Aorta (tissue), 5 donors: ENCODE measurements around the gene ZMIZ1. TPM values are rescaled to one million over a fixed set of nuclear protein-coding genes. Genes with fewer than 3 reads are reported as not detected.
"Not testable (repeated sequence)": the region's sequence is repeated elsewhere in the genome, so short reads cannot be mapped to it uniquely, and the experiment has no call there.

Experiments used
- ATAC-seq: fragments of 200-7000 bp; cut with Tn5 transposase; one replicate; pipeline ENCODE4 v1.9.1; 2022; ENCODE audit warnings: moderate library complexity; ENCODE audit not compliant: low FRiP score
- DNase-seq, 2 donors: peaks; one replicate each; pipeline ENCODE4 v3.0.0-alpha.2; 2020
- H3K27ac ChIP-seq, 2 donors: one replicate each; pipeline ENCODE4 v1.5.1; 2013; ENCODE audit warnings: low read length in 2 of 2, mild to moderate bottlenecking in 2 of 2, moderate library complexity in 2 of 2, control low read depth in 1 of 2, inconsistent platforms in 1 of 2, low read depth in 1 of 2
- H3K27me3 ChIP-seq, 2 donors: one replicate each; pipeline ENCODE4 v1.6.1; 2013; ENCODE audit warnings: control low read depth in 1 of 2, low read length in 1 of 2, mild to moderate bottlenecking in 1 of 2, moderate library complexity in 1 of 2; ENCODE audit not compliant: insufficient read depth in 2 of 2, control insufficient read depth in 1 of 2
- H3K36me3 ChIP-seq, 2 donors: one replicate each; pipeline ENCODE4 v1.6.1; 2013; ENCODE audit warnings: control low read depth in 1 of 2, low read length in 1 of 2, mild to moderate bottlenecking in 1 of 2; ENCODE audit not compliant: insufficient read depth in 2 of 2, control insufficient read depth in 1 of 2
- H3K4me1 ChIP-seq, 2 donors: one replicate each; pipeline ENCODE4 v1.6.1; 2013; ENCODE audit warnings: low read length in 2 of 2, control low read depth in 1 of 2, mild to moderate bottlenecking in 1 of 2, moderate library complexity in 1 of 2; ENCODE audit not compliant: insufficient read depth in 2 of 2, control insufficient read depth in 1 of 2
- H3K4me3 ChIP-seq, 2 donors: one replicate each; pipeline ENCODE4 v1.5.1; 2013; ENCODE audit warnings: low read length in 2 of 2, control low read depth in 1 of 2, mild to moderate bottlenecking in 1 of 2
- H3K9me3 ChIP-seq: one replicate; pipeline ENCODE4 v1.6.1; 2013; ENCODE audit warnings: mild to moderate bottlenecking, low read length; ENCODE audit not compliant: control insufficient read depth
- WGBS, 2 donors: extraction: QIAGEN DNeasy Blood & Tissue Kit; methylation state at CpG; one replicate each; pipeline ENCODE4 v1.1.7; 2013; 5-methylcytosine and 5-hydroxymethylcytosine counted together
- intact Hi-C, 2 donors: fragments of 100-400 bp; cut with DNase I; formaldehyde crosslinking; loops; one replicate each; pipeline versions ENCODE4 v1.14.2 to v1.15.0; 2022
- polyA plus RNA-seq, 2 donors: library from polyadenylated mRNA; stranded (reverse); fragments of 200-250 nt; gene quantifications; one replicate each; pipeline ENCODE4 v1.2.3, GENCODE V29; 2013
- total RNA-seq, 2 donors: library from RNA; stranded (reverse); fragmentation: NEBNext Ultra II Directional; extraction: Animal tissue kit (Norgen Biotek cat#: 25700); gene quantifications; one replicate each; pipeline ENCODE4 v1.2.1, GENCODE V29; 2021
- donor health status: healthy with polysubstance abuse.
- donor health status: Bipolar disorder and iron deficiency.
- donor health status: DM: no; HTN: no; CAD: no.
- donor health status: DM: no; HTN: no; CAD: no.
- donor health status: DM: yes; HTN: yes; CAD: no.

ZMIZ1 gene
- total and polyA plus RNA-seq, 4 donors, result 7.8 to 84.1 (median 28.2) TPM

GRCh38 chr10:79333513-79333912 is 264.7 kb downstream of the ZMIZ1 start:
- Histone ChIP-seq H3K4me1 (no peaks in the 10 kb centered on the region), H3K27me3 (no peaks in the 10 kb centered on the region), H3K27ac (no peak overlapping the region), H3K9me3 (no peaks in the 10 kb centered on the region), H3K36me3 (no peaks in the 10 kb centered on the region), H3K4me3 (no peak overlapping the region)
- DNase-seq (no peak), ATAC-seq (no peak)
- 94 to 96% methylated on average over 2 of the region's 2 CpGs for WGBS, 2 donors
- intact Hi-C loops, result no loop called here

DNA sequence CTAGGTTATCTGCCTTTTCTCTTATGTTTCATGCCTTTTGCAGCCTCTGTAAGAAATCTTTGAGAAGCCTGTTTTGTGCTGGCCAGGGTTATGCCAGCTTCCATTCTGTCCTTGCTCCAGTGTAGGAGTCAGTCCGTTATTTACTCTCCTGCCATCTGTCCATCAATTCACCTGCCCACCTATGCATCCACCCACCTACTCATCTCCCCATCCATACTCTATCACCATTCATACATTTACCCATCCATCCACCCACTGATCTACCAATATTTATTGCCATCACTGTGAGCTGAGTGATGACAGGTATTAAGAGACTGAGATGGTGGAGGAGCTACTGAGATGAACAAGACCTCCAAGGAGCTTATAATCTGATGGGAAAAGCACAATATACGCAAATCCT is 265.8 kb downstream of the ZMIZ1 start:
- DNase-seq (no peak), ATAC-seq (no peak)
- no peaks in the 10 kb centered on the region for H3K9me3 ChIP-seq
- no peak overlapping the region for H3K4me3 ChIP-seq
- 89 to 93% methylated on average over 2 of the region's 2 CpGs for WGBS, 2 donors
- intact Hi-C loops, result no loop called here
- H3K27ac ChIP-seq, result no peak overlapping the region
- no peaks in the 10 kb centered on the region for H3K4me1 ChIP-seq
- no peaks in the 10 kb centered on the region for H3K36me3 ChIP-seq
- H3K27me3 ChIP-seq, result no peaks in the 10 kb centered on the region

- ATAC-seq (peak; percentile 39), DNase-seq (peak in 1 of 2 donors; percentile 23)
- H3K36me3 ChIP-seq, result no peaks in the 10 kb centered on the region
- WGBS, 2 donors, result 62% methylated on average over 2 of the region's 2 CpGs
- H3K4me1 ChIP-seq, result no peaks in the 10 kb centered on the region
- no peak overlapping the region for H3K4me3 ChIP-seq
- H3K27me3 ChIP-seq, result no peaks in the 10 kb centered on the region
- intact Hi-C loops, result no loop called here
- H3K27ac ChIP-seq, result no peak overlapping the region
- no peaks in the 10 kb centered on the region for H3K9me3 ChIP-seq
These were observed 266.3 kb downstream of the ZMIZ1 start for GRCh38 chr10:79335094-79335469.

DNA sequence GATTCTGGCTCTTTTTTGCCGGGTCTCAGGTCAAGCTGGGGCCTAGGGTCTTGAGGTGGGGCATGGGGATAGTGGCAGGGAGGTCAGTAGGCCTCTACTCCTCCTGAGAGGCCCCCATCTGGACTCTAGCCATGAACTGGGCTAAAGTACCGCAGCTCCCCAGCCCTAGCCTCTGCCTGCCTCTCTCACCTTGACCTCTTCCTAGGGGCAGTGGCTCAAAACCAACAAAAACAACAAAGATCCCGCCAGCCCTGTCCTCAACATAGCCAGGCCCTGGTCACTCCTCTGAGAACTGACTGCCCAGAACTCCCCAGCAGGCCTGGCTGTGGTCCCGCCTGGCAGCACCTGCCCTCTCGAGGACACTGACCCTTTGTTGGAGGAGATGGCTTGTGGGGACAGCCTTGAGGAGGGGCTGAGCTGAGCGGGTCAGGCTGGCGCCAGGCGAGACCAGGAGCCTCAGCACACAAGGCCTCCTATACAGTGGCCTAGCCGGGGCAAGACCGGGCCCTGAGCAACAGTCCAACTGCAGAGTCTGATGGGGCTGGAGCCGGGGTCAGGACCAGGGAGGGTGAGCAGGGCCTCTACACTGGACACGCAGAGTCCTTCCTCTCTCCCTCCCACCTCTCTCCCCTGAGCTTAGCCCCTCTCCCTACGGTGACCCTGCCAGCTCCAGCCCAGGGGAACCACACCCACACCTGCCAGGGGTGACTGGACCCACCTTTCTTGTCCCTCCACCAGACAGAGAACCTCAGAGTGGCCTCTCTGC is 266.9 kb downstream of the ZMIZ1 start:
- Histone ChIP-seq H3K4me3 (no peak overlapping the region), H3K27ac (no peak overlapping the region), H3K36me3 (no peaks in the 10 kb centered on the region), H3K27me3 (no peaks in the 10 kb centered on the region), H3K4me1 (no peaks in the 10 kb centered on the region), H3K9me3 (no peaks in the 10 kb centered on the region)
- intact Hi-C loops, result no loop called here
- 33 to 34% methylated on average over 13 of the region's 13 CpGs for WGBS, 2 donors
- DNase-seq (peak in 1 of 2 donors; percentile 46), ATAC-seq (peak; percentile 58)

- peak; percentile 48 for ATAC-seq
- intact Hi-C loops, result no loop called here
These were observed 267.5 kb downstream of the ZMIZ1 start for GRCh38 chr10:79336276-79336675.

DNA sequence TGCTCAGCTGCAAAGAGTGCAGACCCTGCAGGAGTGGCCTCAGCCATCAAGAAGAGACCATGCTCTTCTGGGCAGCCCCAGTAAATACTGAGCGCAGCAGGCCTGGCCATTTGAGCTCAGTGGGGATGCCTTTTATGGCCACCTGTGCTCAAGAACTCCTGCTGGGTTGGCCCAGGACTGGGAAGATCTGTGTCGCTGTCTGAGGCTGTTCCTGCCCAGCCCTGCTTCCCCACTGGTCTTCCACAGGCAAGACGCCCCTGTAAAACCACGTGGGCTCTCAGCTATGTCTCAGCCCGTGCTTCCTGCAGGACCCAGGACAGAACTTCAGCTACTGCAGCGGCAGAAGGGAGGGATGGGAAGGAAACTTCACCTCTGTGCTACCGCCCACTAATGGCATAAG is 268.0 kb downstream of the ZMIZ1 start:
- WGBS, 2 donors, result 83 to 85% methylated on average over 7 of the region's 7 CpGs
- DNase-seq, result peak in 1 of 2 donors; percentile 32
- no peaks in the 10 kb centered on the region for H3K36me3 ChIP-seq
- no peak overlapping the region for H3K27ac ChIP-seq
- H3K9me3 ChIP-seq, result no peaks in the 10 kb centered on the region
- ATAC-seq, result no peak
- no peak overlapping the region for H3K4me3 ChIP-seq
- no peaks in the 10 kb centered on the region for H3K4me1 ChIP-seq
- H3K27me3 ChIP-seq, result no peaks in the 10 kb centered on the region
- intact Hi-C loops, result no loop called here

More at GRCh38 chr10:79336276-79336675, 267.5 kb downstream of the ZMIZ1 start:
- Histone ChIP-seq H3K9me3 (no peaks in the 10 kb centered on the region), H3K4me1 (no peaks in the 10 kb centered on the region), H3K27ac (no peak overlapping the region), H3K4me3 (no peak overlapping the region), H3K36me3 (no peaks in the 10 kb centered on the region), H3K27me3 (no peaks in the 10 kb centered on the region)
- 96% methylated on average over 3 of the region's 3 CpGs for WGBS, 2 donors
- peak in 1 of 2 donors; percentile 28 for DNase-seq

GRCh38 chr10:79337783-79338469 is 269.2 kb downstream of the ZMIZ1 start:
- H3K9me3 ChIP-seq, ATAC-seq, H3K4me3 ChIP-seq, H3K27me3 ChIP-seq, intact Hi-C loops, H3K27ac ChIP-seq, H3K4me1 ChIP-seq, DNase-seq, H3K36me3 ChIP-seq: not testable (repeated sequence)
- WGBS, 2 donors, result 98 to 99% methylated on average over 7 of the region's 11 CpGs

- ATAC-seq (no peak), DNase-seq (no peak)
- no peak overlapping the region for H3K27ac ChIP-seq
- no peaks in the 10 kb centered on the region for H3K9me3 ChIP-seq
- H3K36me3 ChIP-seq, result no peaks in the 10 kb centered on the region
- WGBS, 2 donors, result 74 to 86% methylated on average over 3 of the region's 3 CpGs
- H3K4me1 ChIP-seq, result no peaks in the 10 kb centered on the region
- intact Hi-C loops, result no loop called here
- no peaks in the 10 kb centered on the region for H3K27me3 ChIP-seq
- H3K4me3 ChIP-seq, result no peak overlapping the region
These were observed 270.5 kb downstream of the ZMIZ1 start for GRCh38 chr10:79339266-79339665.
